GM21423 (cell line): ENCODE measurements around the gene PMIS2.
A peak's percentile ranks its signal among the peaks of the same experiment; 100 is the strongest.
"Not testable (repeated sequence)": the region's sequence is repeated elsewhere in the genome, so short reads cannot be mapped to it uniquely, and the experiment has no call there.

ENCODE experiments used
- ATAC-seq: cut with Tn5 transposase; IDR thresholded peaks from one replicate; pipeline ENCODE4 v1.9.1; 2021; ENCODE audit warnings: mild to moderate bottlenecking, moderate library complexity; ENCODE audit not compliant: unreplicated experiment

The PMIS2 gene

GRCh38 chr19:35587321-35587720 lies 1.3 kb downstream of the PMIS2 start:
- ATAC-seq, result no peak

GRCh38 chr19:35590875-35591274 lies 4.9 kb downstream of the PMIS2 start:
- no peak for ATAC-seq

DNA sequence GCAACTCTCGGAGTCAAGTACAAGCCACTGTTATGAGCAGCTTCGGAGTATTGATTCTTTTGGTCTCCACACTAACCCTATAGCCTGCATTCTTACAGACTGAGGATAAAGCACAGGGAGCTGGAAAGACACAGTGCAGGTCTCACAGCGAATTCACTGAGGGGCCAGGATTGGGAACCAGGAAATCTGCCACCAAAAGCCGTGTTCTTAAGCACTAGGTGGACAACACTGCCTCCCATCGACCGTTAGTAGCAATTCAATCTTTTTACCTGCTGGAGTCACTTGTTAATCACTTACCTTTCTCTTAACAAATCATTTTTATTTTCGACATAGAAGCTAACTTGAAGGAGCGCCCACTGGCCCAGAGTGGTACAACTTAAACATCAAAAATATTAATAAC lies 6.3 kb downstream of the PMIS2 start:
- no peak for ATAC-seq

- not testable (repeated sequence) for ATAC-seq
Measured at GRCh38 chr19:35595026-35595425, 9.1 kb downstream of the PMIS2 start.

DNA sequence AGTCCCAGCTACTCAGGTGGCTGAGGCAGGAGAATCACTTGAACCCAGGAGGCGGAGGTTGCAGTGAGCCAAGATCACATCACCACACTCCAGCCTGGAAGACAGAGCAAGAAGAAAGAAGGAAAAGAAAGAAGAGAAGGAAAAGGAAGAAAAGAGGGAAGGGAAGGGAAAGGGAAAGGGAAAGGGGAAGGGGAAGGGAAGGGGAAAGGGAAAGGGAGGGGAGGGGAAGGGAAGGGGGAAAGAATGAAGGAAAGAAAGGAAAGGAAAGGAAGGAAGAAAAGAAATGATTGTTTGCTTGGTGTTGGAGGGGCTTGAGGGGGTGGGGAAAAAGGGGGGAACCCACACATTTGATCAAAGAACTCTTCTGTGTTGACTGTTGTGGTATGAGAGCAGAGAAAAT lies 10.0 kb downstream of the PMIS2 start:
- ATAC-seq, result no peak

DNA sequence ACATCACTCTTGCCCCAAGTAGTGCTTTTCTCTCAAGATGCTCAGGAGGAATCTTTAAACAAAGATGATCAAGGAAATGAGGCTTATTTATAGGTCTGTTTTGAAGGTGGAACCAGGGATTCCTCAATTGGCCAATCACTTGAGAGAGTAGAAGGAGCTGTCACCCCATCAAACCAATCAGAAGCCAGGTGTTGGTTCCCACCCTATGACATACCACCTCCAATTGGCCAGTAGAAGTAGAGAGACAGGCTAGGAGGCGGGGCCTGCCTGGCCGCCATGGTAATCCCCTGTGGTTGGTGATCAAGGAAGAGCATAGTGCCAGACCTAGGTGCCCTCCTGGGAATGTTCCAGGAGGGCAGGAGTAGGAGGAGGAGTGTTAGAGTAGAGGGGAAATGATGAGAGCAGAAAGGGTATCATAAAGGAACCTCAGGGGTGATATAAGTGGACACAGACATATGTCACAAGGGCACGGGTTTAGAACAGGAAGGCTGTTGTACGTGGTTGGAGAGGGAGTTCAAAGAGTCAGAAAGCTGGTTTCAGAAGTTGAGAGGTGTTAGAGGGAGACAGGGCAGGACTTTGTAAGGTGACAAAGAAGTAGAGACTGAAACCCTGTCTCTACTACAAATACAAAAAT lies 10.5 kb downstream of the PMIS2 start:
- no peak for ATAC-seq

DNA sequence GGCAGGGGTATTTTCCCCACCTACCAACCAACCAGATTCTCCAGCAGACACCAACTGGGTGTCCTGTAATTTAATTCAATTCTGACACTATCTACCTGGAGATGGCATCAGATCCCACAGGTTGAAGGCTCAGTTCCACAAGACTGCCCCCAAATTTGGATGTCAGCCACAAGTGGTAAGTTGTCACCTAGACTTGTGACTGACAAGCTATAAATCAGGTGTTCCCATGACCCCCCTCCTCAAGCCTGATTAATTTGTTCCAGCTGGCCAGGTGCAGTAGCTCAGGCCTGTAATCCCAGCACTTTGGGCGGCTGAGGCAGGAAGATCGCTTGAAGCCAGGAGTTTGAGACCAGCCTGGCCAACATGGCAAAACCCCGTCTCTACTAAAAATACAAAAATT lies 16.0 kb downstream of the PMIS2 start:
- ATAC-seq, result no peak

GRCh38 chr19:35604436-35604835 lies 18.5 kb downstream of the PMIS2 start:
- not testable (repeated sequence) for ATAC-seq

DNA sequence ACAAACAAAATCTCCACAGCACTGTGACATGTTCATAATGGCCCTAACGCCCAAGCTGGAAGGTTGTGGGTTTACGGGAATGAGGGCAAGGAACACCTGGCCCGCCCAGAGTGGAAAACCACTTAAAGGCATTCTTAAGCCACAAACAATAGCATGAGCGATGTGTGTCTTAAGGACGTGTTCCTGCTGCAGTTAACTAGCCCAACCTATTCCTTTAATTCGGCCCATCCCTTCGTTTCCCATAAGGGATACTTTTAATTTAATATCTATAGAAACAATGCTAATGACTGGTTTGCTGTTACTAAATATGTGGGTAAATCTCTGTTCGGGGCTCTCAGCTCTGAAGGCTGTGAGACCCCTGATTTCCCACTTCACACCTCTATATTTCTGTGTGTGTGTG lies 21.2 kb downstream of the PMIS2 start:
- not testable (repeated sequence) for ATAC-seq

GRCh38 chr19:35607661-35608060 lies 21.7 kb downstream of the PMIS2 start:
- no peak for ATAC-seq

GRCh38 chr19:35608251-35608650 lies 22.3 kb downstream of the PMIS2 start:
- no peak for ATAC-seq

GRCh38 chr19:35609851-35610353 lies 23.9 kb downstream of the PMIS2 start:
- peak; percentile 44 for ATAC-seq

DNA sequence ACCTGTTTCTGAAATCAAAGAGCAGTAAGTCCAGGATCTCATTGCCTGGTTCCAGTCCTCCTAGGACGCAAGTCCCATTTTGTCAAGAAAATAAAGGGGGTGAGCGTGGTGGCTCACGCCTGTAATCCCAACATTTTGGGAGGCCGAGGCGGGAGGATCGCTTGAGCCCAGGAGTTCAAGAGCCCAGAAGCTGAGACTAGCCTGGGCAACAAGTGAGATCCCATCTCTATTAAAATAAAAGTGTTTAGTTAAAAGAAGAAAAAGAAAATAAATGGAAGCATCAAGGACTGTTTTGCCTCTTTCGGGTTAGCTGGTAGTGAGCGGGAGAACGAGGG lies 26.2 kb downstream of the PMIS2 start:
- ATAC-seq, result no peak

- ATAC-seq, result peak; percentile 75
Measured at GRCh38 chr19:35612559-35613321, 26.8 kb downstream of the PMIS2 start, which contains the start of gene HAUS5. Gene HAUS5, plus strand, starts transcription at chr19:35612735. Its CDS starts 60 bp downstream, at chr19:35612795.

DNA sequence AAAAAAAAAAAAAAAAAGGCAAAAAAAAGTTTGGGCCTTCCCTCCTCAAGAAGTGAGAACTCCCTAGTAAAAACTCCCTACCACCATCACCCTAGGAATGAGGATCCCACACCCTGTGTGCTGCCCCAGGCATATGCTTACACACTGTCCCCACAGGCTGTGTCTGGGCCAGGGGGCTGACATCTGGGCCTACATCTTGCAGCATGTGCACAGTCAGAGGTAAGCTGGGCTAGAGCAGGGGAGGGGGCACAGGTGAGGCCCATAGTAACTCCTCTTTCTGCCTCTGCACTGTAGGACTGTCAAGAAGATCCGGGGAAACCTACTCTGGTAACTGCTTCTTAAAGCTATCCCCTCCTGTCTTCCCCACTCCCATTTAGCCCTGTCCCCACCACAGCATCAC lies 27.6 kb downstream of the PMIS2 start:
- ATAC-seq, result no peak

DNA sequence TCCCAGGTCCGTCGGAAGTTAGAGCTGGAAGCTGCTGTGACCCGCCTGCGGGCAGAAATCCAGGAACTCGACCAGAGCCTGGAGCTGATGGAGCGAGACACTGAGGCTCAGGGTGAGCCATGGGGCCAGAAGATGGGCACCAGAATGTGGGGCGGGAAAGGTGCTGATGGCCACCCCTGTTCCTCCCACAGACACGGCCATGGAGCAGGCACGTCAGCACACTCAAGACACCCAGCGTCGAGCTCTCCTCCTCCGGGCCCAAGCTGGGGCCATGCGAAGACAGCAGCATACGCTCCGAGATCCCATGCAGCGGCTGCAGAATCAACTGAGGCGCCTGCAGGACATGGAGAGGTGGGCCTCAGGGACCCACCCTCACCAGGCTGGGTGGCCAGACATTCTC lies 29.1 kb downstream of the PMIS2 start:
- ATAC-seq, result no peak

DNA sequence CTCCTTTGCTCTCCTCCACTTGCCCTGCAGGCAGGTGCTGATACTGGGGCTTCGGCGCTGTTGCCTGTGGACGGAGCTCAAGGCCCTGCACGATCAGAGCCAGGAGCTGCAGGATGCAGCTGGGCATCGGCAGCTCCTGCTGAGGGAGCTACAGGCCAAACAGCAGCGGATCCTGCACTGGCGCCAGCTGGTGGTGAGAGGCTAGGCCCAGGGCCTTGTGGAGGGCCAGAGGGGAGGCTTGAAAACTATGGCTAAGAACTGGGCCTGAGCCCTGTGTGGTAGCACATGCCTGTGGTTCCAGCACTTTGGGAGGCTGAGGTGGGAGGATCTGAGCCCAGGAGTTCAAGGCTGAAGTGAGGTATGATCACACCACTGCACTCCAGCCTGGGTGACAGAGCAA lies 32.9 kb downstream of the PMIS2 start:
- ATAC-seq, result no peak

GRCh38 chr19:35619290-35619923 lies 33.4 kb downstream of the PMIS2 start:
- ATAC-seq, result no peak

DNA sequence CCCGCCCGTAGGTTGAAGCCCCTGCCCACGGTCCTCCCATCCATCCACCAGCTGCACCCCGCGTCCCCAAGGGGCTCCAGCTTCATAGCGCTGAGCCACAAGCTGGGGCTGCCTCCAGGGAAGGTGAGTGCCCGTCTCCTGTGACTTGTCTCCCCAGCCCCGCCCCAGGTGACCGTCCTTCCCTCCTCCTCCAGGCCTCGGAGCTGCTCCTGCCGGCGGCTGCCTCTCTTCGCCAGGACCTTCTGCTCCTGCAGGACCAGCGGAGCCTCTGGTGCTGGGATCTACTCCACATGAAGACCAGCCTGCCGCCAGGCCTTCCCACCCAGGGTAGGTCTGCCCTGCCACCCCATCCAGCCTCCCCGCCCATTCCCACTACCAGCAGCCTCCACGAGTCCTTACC lies 34.0 kb downstream of the PMIS2 start:
- no peak for ATAC-seq

GRCh38 chr19:35621708-35622107 lies 35.7 kb downstream of the PMIS2 start:
- no peak for ATAC-seq

GRCh38 chr19:35622750-35623149 lies 36.8 kb downstream of the PMIS2 start:
- ATAC-seq, result no peak
